Fibroblast of pulmonary artery (primary cell): ENCODE results near the gene VAV2.

Experiments used
- DNase-seq: peaks from one replicate; pipeline ENCODE4 v3.0.0-alpha.2; 2010; ENCODE audit warnings: low read depth
- H3K4me3 ChIP-seq: replicated peaks from 2 replicates; pipeline ENCODE4 v1.5.1; 2011; ENCODE audit warnings: low read depth, mild to moderate bottlenecking, control low read depth, low read length, moderate library complexity
- CTCF ChIP-seq: IDR thresholded peaks from 2 replicates; pipeline ENCODE4 v1.5.1; 2011; ENCODE audit warnings: mild to moderate bottlenecking, control low read depth, low read length, inconsistent platforms; ENCODE audit errors: missing control alignments

Gene VAV2

DNA sequence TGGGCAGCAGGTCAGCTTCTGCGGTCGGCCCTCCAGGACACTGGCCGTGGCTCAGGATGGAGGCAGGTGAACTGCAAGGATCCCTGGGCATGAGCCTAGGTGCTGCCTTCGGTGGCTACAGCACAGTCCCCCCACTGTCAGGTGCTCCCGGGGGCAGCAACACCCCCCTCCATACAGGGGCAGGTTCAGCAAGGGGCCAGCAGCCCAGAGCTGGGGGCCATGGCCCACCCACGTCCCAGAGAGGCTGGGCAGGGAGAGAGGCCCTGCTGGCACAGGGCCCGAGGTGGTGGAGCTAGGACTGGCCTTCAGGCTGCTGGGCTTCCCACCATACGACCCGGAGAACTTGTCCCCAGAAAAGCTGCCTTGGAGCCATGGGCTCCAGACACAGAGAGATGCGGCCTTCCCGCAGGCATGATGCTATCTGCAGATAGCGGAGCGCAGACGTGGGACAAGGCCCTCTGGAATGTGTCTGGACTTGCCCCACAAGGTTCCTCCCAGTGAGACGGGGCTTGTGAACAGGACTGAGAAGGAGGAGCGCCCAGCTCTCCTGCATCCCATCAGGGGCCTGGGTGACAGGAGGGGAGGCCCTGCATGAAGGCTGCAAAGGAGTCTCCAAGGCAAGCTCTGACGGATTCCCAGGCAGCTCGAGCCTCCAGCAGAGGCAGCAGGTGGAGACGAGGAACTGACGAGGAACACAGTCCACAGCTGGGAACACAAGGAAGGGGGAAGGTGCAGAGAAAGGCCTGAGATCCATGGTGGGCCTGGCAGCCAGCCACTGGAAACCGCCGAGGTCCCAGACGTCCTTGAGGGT is 111.1 kb downstream of the VAV2 start:
- TF ChIP-seq CTCF = no peak
- no peak overlapping the region for H3K4me3 ChIP-seq
- DNase-seq = peak; percentile 34

- no peak for DNase-seq
- H3K4me3 ChIP-seq = no peak overlapping the region
- TF ChIP-seq CTCF = no peak
Measured at GRCh38 chr9:133880136-133880535, 112.0 kb downstream of the VAV2 start.

GRCh38 chr9:133879615-133880014 is 112.5 kb downstream of the VAV2 start:
- DNase-seq = no peak
- TF ChIP-seq CTCF = no peak
- no peak overlapping the region for H3K4me3 ChIP-seq

DNA sequence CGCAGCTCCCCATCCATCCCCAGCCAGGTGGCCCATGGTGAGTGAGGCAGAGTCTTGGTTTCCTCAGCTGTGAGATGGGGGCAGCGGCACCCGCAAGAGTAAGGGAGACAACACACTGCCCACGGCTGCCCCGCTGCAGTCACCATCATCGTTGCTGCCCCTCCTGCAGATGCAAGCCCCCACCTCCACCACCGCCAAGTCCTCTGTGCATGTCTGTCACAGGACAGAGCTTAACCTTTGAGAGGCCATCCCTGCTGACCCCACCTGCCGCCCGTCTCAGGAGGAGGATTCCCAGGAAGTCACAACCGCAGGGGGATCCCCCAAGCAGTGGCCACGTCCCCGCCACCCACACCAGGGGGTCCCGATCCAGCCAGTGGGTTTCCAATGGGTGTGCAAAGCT is 113.7 kb downstream of the VAV2 start:
- no peak overlapping the region for H3K4me3 ChIP-seq
- TF ChIP-seq CTCF = no peak
- no peak for DNase-seq

DNA sequence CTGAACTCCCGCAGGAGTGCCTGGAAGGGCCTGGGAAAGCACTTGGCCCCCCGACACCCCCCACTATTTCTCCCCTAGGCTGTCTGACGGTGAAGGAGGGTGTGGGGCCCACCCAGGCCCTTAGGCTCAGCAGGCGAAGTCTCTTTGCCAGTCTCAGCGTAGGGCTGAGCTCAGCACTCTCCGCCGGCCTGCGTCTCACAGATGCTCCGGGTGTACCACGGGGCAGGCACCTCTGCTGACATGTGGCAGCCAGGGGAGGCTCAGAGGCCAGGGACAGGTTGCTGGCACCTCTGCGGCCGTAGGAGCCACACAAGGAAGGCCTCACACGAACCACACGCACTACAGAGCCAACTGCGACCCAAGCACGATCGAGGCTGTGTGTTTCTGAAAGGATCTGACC is 114.2 kb downstream of the VAV2 start:
- DNase-seq = no peak
- H3K4me3 ChIP-seq = no peak overlapping the region
- TF ChIP-seq CTCF = no peak

DNA sequence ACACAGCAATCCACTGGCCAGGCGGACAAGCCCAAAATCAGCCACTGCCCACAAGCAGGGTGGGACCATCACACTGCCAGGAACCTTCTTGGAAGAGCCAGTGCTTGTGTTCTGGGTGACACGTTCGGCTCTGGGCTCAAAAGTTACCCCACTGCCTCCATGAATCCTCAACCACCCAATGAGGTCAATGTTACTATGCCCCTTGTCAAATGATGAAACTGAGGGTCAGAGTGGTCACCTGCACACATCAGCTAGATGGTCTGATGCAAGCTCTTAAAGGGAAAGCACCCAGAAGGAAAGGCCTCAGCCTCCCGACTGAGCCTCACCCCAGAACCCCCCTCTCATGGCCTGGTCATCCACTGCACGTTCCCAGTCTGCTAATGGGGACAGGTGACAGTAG is 114.8 kb downstream of the VAV2 start:
- TF ChIP-seq CTCF = no peak
- H3K4me3 ChIP-seq = no peak overlapping the region
- no peak for DNase-seq

GRCh38 chr9:133876836-133877235 is 115.3 kb downstream of the VAV2 start:
- H3K4me3 ChIP-seq = no peak overlapping the region
- TF ChIP-seq CTCF = no peak
- DNase-seq = no peak
